HL-60 (cell line): ENCODE results near the gene GABPB1.

ENCODE experiments used
- DNase-seq, 2 experiments: peaks; one replicate each; pipeline ENCODE4 v3.0.0-alpha.2; 2010 to 2020; ENCODE audit warnings: low read depth in 1 of 2, low spot score in 1 of 2
- H3K27ac ChIP-seq: fragments of 250-450 bp; sonication (Bioruptor Pico); replicated peaks from 2 replicates; pipeline ENCODE4 v1.5.1; 2020; ENCODE audit warnings: mild to moderate bottlenecking, moderate library complexity
- H3K27me3 ChIP-seq: fragments of 250-450 bp; sonication (Bioruptor Pico); 2 replicates; pipeline ENCODE4 v1.5.1; 2021; ENCODE audit warnings: mild to moderate bottlenecking, moderate library complexity; ENCODE audit not compliant: insufficient read depth, poor library complexity, severe bottlenecking
- H3K4me3 ChIP-seq: replicated peaks from 2 replicates; pipeline ENCODE4 v1.5.1; 2011; ENCODE audit warnings: mild to moderate bottlenecking, control low read depth, low read length; ENCODE audit not compliant: insufficient read depth
- CTCF ChIP-seq: IDR thresholded peaks from one replicate; pipeline ENCODE4 v1.5.1; 2011; ENCODE audit warnings: low read length, control low read depth, inconsistent platforms; ENCODE audit not compliant: insufficient read depth
- GABPA ChIP-seq: IDR thresholded peaks from 2 replicates; pipeline ENCODE4 v1.6.1; 2012; ENCODE audit warnings: low read depth
- POLR2AphosphoS5 ChIP-seq: IDR thresholded peaks from 2 replicates; pipeline ENCODE4 v1.6.1; 2012; ENCODE audit warnings: low read depth
- REST ChIP-seq: IDR thresholded peaks from 2 replicates; pipeline ENCODE4 v1.6.1; 2012; ENCODE audit warnings: low read depth; ENCODE audit not compliant: insufficient replicate concordance
- SPI1 ChIP-seq: IDR thresholded peaks from 2 replicates; pipeline ENCODE4 v1.6.1; 2012; ENCODE audit warnings: low read depth, mild to moderate bottlenecking, borderline replicate concordance

Gene GABPB1

GRCh38 chr15:50248994-50249582 is 105.9 kb downstream of the GABPB1 start:
- no peak for DNase-seq
- Histone ChIP-seq H3K4me3 (no peak overlapping the region), H3K27me3 (no peaks in the 10 kb centered on the region), H3K27ac (no peak overlapping the region)
- TF ChIP-seq GABPA (no peak), SPI1 (no peak), CTCF (no peak), REST (no peak), POLR2AphosphoS5 (no peak)

- peak in 1 of 2 experiments; percentile 78 for DNase-seq
- Histone ChIP-seq H3K4me3 (no peak overlapping the region), H3K27me3 (no peaks in the 10 kb centered on the region), H3K27ac (peak overlapping the region; percentile 59)
- no peak for TF ChIP-seq CTCF
- TF ChIP-seq GABPA: no peak
- TF ChIP-seq REST: peak; percentile 31
- TF ChIP-seq POLR2AphosphoS5: peak; percentile 62
- peak; percentile 65; the same call in 1 of the 2 replicates for TF ChIP-seq SPI1
Measured at GRCh38 chr15:50247819-50248655, 107.0 kb downstream of the GABPB1 start.

GRCh38 chr15:50246631-50247030 is 108.4 kb downstream of the GABPB1 start:
- no peak overlapping the region for H3K4me3 ChIP-seq
- no peaks in the 10 kb centered on the region for H3K27me3 ChIP-seq
- DNase-seq: no peak
- H3K27ac ChIP-seq: no peak overlapping the region
- TF ChIP-seq SPI1 (no peak), POLR2AphosphoS5 (no peak), REST (no peak), GABPA (no peak), CTCF (no peak)
